GM19043 (cell line): Measurements from ENCODE around the gene ABLIM2.

ENCODE experiments used
- ATAC-seq: cut with Tn5 transposase; IDR thresholded peaks from one replicate; pipeline ENCODE4 v1.9.1; 2021; ENCODE audit warnings: low read depth; ENCODE audit not compliant: unreplicated experiment

The ABLIM2 gene

DNA sequence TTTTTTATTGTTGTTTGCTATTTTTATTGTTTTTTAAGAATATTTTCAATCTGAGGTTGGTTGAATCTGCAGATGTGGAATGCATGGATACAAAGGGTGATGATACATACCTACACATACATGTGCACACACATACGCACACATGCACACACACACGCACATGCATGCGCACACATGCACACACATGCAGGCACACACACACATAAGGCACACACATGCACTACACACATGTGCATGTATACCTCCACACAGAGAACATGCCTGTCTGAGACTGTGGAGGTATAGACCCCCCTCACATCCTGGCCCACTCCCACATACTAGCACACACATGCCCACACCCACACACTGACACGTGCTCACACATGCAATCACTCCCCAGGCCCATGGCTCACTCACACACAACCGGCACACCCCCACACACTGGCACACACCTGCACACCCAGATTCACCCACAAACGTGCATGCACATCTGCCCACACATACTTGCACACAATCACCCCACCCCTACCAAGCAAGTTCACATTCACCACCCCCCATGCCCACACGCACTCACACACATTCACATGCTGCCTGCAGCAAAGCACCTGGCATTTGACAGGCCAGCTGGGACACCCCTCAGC, 121.4 kb downstream of the ABLIM2 start:
- no peak for ATAC-seq

DNA sequence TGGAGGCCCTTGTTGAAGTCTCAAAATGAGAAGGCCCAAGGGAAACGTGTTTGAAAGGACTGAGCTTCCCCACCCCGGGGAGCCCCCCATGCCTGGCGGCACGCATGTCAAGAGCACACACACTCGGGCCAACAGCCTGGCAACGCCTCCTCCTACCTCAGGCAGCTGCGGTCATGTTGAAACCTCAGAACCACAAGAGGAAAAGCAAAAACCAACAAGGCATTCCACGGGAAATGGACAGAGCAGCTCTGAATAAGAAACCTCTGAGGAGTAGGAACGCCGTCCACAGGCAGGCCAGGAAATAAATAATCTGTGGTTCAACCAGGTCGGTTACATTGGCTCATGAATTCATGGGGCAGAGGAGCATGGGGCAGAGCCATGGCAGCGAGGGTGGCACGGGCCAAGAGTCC, 123.2 kb downstream of the ABLIM2 start:
- no peak for ATAC-seq

DNA sequence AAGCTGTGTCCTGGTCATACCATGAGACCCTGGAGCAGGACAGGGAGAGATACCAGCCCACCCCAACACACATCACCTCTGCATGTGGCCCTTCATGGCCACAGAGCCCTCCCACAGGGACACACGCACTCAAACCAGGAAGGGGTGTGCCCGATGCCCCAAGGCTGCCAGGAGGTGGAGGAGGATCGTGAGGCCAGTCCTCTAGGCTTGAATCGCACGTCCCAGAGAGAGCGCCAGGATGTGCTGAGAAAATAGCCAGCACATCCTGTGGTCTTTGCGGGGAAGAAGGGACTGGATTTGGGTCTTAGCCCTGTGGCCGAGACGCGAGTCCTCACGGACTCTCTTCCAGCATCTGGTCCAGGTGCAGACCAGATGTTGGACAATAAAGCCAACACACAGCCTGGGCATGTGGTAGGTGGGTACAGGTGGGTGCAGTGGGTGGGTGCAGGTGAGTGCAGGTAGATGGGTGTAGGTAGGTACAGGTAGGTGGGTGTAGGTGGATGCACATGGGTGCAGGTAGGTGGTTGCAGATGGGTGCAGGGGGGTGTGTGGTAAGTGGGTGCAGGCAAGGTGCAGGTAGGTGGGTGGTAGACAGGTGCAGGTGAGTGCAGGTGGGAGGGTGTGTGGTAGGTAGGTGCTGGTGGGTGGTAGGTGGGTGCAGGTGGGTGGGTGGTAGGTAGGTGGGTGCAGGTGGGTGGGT, 124.6 kb downstream of the ABLIM2 start:
- no peak for ATAC-seq

DNA sequence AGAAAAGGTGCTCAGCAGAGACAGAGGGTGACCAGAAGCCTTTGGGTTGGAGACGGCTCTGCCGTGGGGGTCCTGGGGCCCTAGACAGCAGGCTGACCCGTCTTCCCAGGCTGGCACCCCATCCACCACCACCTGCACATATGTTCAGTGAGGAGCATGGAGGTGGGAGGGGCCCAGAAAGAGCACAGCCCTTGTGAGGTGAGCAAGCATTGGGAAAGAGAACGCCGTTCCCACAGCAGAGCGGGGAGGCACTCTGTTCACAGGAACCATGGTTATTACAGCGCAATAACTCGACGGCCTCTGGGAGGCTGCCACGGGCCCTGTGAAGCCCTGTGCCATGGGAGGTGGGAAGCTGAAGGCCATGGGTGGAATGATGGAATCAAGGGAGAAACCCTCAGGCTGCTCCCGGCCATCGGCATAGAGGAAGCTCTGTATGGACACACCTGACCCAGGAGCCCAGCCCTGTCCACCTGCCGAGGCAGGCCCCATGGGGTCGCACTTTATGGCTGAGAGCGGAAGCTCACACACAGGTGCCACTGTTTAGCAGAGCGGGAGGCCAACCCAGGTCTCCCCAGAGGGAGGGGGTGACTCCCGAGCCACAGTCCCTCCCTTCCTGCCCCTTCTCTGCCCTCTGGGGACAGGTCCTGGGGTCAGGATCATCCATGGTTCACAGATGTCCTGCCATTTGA, 125.4 kb downstream of the ABLIM2 start:
- no peak for ATAC-seq

DNA sequence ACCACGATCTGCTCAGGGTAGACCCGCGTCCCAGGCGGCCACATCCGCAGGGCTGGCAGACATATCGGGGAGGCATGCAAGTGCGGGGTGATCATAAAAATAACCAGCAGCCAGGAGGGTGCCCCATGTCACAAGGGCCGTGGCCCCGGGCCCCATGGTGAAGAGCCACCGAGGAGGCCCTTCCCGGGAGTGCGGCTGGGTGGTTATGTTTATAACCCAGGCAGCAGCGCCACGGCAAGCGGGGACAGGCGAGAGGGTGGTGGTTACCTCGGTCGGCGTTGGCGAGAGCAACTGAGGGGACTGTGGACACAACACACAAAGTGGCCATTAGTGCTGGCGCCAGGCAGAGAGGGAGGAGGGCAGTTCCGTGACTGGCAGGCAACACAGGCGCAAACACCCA, 126.2 kb downstream of the ABLIM2 start:
- ATAC-seq = no peak

DNA sequence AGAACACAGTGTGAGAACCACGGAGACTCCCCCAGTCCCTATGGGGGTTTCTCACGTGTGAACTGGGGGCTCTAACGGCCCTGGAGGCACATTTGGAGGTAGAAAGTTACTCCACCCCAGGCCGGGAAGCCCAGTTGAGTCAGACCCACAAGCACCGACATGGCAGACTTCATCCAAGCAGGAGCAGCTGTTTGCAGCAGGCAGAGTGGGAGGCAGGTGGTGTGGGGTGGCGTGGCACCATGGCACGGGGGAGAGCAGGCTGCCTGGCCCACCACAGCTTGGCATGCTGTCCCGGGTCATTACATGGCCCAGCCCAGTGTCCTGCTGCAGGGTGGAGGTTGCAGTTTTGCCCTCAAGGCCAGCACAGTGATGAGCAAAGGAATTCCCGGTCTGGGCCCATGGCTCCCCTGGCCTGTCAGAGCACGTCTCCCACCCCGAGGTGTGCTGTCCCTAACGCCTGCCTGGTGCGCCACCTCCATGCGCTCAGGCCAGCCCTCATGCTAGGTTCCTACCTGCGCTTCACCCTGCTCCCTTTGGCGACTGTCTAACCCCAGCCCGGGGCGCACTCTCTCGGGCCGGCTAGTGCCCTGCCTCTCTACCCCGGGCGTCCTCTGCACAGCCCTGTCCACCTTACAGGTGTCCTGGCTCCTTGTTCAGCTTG, 128.4 kb downstream of the ABLIM2 start:
- ATAC-seq = no peak

DNA sequence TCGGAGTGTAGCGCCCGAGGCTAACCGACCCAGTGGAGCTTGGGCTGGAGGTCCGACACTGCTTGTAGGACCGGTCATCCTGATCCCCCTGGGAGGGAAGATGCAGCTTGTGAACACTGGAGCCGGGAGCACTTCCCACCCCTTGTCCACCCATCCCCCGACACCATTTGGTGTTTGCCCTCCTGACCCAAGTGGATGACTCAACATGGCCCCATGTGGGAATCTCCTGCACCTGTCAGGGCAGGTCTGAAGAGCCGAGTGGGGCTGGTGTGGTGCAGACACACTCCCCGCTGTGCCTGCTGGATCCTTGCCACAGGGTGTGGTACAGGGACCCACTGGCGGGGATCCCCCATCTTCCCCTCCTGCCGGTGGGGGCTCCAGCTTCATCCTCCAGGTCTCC, 128.9 kb downstream of the ABLIM2 start:
- ATAC-seq = no peak

DNA sequence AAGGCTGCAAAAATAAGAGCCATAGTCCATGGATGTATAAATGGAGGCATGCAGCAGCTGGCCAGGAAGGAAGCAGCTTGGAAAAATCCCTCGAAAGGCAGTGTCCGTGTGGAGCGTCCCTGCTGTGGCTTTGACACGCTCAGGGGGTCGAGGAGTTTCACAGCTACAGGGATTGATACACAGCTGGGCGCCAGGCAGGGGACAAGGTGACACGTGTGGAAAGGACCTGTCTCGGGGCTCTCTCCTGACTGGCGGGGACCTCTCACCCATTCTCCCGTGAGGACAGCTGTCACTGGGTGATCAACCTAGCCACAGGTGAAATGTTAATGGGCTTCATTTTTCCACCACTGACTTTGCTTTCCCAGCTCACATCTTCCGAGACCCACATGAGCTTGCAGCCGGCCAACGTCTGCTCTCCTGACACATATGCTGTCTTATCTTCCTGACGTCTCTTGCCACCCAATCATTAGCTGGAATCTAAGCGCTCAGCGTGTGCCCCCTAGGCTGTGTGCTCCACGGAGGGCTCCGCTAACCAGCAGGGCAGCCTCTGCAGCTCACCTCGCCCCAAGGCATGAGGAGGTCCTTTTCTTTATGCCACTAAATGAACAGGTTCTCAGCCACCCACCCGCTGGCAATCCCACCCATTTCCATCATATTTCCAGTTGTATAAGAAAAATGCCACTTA, 129.6 kb downstream of the ABLIM2 start:
- ATAC-seq = no peak

DNA sequence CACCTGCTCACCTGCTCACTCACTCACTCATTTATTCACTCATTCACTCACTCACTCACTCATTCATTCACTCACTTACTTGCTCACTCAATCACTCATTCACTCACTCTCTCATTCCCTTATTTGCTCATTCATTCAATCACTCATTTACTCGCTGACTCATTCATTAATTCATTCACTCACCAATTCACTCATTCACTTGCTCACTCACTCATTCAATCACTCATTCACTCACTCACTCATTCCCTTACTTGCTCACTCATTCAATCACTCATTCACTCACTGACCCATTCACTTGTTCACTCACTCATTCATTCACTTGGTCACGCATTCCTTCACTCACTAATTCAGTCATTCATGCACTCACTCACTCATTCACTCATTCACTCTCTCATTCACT, 130.2 kb downstream of the ABLIM2 start:
- ATAC-seq = no peak

DNA sequence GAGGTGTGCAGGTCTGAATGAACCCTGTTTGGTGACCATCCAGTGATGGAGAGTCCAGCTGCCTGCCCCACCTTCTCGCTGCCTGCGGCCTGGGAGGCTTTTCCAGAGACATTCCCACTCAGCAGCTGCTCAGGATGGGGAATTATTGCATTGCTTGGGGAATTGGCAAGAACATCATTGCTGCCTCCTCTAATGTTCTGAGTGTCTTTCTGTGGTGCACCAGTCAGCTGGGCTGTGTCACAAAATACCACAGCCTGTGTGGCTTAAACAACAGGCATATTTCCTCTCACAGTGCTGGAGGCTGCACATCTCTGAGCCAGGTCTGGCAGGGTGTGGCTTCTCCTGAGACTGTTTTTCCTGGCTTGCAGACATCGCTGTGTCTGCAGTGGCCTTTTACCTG, 132.2 kb downstream of the ABLIM2 start:
- ATAC-seq = no peak

DNA sequence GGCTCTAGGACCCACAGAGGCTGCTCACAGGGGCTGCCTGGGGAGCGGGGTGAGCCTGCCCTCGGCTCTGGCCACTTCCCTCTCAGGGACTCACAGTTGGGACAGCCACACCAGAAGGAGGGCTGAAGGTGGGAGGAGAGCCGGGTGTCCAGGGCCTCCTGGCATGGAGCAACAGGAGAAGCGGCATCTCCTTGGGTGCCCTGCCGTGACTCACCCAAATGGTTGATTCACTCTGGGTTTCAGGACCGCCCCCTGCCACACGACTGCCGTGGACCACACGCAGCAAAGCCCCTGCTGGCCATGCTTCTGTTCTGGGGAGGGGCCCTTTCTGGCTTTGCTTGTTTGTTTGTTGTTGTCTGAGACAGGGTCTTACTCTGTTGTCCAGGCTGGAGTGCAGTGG, 132.9 kb downstream of the ABLIM2 start:
- no peak for ATAC-seq

DNA sequence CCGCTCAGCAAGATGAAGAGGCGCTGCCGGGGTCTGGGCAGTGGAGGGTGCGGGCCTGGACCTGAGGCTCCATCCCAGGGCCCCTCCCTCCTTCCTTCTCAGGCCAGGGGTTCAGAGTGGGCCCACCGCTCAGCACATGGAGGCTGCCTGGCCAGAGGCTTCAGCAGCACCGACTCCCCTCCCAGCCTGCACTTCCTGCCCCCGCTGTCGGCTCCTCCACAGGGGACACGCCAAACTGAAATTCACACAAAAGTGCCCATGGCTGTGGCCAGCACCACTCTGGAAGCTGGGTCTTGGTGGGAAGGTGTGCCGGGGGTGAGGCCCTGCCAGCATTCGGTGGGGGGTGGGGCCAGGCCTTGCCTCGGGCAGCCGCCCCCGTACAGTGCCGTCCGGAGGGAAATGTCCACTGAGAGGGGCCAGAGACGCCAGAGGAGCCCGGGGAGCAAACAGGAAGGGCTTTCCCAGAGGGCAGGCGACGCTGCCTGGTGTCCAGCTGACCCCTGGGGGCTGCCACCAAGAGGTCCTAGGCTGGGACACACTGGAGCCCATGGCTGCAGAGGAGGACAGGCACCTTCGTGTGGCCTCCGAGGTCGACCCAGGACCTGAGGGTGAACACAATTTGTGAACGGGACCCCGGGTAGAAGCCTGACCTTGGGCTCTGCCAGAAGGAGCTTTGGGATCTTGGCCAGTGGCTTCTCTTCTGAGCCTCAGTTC, 134.4 kb downstream of the ABLIM2 start:
- no peak for ATAC-seq

DNA sequence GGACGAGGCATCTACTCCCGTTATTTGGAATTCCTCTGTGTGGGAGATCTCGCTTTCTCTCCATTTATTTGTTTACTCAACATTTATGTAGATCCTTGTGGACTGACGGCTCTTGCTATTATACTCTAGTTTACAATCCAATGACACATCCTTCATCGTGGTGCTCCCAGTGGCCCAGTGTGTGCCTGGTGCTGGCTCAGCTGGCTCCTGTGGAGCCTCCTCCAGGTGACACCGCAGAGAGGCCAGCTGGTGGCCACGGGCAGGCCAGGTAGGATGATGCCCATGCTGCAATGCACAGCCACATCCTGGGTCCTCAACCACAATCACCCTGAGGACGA, 134.9 kb downstream of the ABLIM2 start:
- no peak for ATAC-seq

DNA sequence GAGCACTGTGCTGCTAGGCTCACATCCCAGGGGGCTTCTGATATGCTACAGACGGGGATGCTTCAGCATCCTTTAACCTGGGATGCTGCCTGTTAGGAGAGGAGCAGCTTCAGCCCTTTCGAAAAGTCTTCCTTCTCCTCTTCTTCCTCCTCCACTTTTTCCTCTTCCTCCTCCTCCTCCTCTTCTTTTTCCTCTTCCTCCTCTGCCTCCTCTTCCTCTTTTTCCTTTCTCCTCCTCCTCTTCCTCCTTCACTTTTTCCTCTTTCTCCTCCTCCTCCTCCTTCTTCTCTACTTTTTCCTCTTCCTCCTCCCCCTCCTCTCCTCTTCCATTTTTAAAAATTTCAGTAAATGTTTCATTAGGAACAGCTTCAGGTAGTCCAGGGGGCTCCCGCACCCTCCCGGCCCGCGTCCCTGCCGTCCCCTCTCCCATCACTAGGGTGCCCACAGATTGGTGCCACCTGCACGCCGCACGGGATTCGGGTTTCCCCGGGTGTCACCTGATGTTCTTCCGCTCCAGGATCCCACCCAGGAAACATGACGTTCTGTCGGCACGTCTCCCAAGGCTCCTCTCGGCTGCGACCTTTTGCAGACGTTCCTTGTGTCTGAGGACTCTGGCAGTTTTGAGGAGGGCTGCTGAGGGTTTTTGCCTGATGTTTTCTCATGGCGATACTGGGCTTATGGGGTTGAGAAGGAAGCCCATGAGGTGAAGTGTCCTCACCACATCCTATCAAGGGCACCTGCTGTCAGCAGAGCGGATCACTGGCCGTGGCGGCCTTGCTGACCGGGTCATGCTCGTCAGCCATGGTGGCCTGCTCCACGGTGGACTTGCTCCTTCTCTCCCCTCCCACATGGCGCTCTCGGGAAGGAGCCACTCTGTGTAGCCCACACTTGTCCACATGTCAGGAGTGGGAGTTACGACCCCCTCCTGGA, 135.6 kb downstream of the ABLIM2 start:
- no peak for ATAC-seq

DNA sequence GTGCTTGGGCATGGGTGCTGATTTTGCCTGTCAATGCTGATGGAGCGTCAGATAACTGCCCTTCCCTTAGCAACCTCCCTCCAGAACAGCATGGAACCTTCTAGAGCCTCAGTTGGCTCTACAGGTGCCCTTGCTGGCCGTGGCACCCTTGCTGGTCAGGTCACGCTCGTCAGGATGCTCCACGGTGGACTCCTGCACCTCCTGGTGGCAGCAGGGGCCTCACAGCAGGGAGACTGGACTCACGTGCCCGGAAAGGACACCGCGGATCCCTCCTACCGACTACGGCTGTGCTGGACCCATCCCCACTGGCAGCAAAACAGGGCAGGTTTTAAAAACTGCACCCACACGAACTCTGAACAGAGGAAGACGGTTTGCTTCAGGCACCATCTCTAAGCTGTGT, 136.8 kb downstream of the ABLIM2 start:
- ATAC-seq = no peak

DNA sequence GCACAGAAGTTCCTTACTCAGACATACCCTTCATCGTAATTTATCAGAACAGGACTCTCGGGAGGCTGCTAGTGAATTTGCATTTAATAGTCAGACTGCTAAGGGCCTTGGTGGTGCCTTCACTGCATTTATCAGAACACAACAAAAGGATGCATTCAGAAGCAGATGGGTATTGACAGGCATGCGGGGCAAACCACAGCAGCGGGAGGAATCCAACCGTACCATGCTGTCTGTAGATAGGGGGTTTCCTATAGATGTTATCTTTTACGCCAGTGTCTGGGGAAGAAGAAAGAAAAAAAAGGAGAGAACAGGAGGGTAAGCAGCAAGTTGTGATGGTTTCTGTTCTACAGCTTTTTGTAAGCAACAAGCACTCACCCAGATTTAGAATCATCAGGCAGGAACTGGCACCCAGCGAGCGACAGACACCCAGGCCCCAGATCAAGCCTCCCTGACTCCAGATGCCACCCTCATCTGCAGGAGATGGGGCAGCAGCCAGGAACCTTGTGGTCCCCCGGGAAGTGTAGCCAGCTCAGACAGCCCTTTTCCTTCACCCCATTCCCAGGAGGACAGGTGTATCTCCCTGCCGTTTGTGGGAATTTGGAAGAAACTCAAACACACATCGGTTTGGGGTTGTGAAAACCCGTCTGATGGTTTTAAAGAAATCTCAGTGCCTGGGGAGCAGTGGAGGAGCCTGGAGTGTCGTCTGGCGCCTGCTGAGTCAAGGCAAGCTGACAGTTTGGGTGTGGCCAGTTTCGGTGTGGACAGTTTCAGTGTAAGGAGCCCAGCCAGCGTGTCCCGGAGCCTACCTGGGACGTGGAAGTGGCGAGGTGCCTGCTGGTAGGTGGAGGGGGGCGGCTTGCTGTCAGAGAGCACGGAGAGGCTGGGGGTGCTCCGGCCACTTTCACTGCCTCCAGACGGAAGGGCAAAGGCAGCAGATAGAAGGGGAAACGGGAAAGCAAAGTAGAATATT, 138.9 kb downstream of the ABLIM2 start:
- ATAC-seq = no peak

DNA sequence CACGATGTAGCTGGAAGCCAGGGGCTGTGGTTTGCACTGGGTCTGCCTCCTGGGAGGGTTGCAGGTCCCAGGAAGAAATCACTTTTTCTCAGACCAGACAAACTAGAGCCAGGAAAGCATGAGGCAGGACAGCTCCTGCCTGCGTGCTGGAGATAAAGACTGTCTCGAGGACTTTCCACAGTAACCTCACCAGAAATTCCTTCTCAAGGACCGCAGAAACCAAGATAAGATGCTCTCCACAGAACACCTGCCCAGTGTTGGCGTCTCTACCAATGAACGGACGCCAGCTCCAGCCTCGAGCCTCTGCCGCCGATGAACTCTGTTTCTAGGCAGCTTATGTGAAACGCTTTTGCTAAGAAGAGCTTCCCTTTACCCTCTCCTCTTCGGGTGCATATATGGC, 142.1 kb downstream of the ABLIM2 start:
- no peak for ATAC-seq

DNA sequence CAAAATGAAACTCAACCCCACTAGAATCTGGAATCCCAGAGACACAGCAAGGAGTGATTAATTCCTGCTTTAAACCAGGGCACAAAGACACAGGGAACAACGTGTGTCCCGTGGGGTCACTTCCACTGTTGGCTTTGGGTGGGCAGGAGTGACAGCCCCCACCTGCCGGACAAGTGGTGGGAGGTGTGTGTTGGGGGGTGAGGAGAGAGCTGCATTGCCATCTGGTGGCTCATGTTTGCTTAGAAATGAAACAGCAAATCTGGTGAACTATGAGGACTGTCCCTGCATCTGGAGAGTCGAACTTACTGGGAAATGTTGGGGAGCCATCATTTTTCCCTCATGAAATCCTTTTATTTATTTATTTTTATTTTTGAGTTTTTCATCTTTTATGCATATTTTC, 143.1 kb downstream of the ABLIM2 start:
- ATAC-seq = no peak
